T-helper 22 cell (primary cell): Measurements from ENCODE around the gene SEMA6D.

Source experiments
- DNase-seq: peaks from one replicate; pipeline ENCODE4 v3.0.0-alpha.2; 2020; ENCODE audit warnings: low read depth

Gene SEMA6D

GRCh38 chr15:47787875-47788274 lies 70.6 kb downstream of the SEMA6D start:
- no peak for DNase-seq

GRCh38 chr15:47788685-47789084 lies 71.4 kb downstream of the SEMA6D start:
- no peak for DNase-seq

GRCh38 chr15:47791161-47791560 lies 73.9 kb downstream of the SEMA6D start:
- DNase-seq: no peak

GRCh38 chr15:47792231-47792630 lies 74.9 kb downstream of the SEMA6D start:
- no peak for DNase-seq

- DNase-seq: no peak
Observed at GRCh38 chr15:47794252-47794914, 77.1 kb downstream of the SEMA6D start.

GRCh38 chr15:47795864-47796263 lies 78.6 kb downstream of the SEMA6D start:
- no peak for DNase-seq

GRCh38 chr15:47796339-47796738 lies 79.0 kb downstream of the SEMA6D start:
- no peak for DNase-seq

GRCh38 chr15:47796830-47797229 lies 79.5 kb downstream of the SEMA6D start:
- no peak for DNase-seq

- no peak for DNase-seq
Observed at GRCh38 chr15:47801522-47801921, 84.2 kb downstream of the SEMA6D start.

GRCh38 chr15:47802216-47802615 lies 84.9 kb downstream of the SEMA6D start:
- no peak for DNase-seq

GRCh38 chr15:47803767-47804166 lies 86.5 kb downstream of the SEMA6D start:
- no peak for DNase-seq

GRCh38 chr15:47804733-47805132 lies 87.4 kb downstream of the SEMA6D start:
- DNase-seq: no peak

- DNase-seq: no peak
Observed at GRCh38 chr15:47806008-47806407, 88.7 kb downstream of the SEMA6D start.

- DNase-seq: no peak
Observed at GRCh38 chr15:47811172-47811571, 93.9 kb downstream of the SEMA6D start.

- no peak for DNase-seq
Observed at GRCh38 chr15:47812470-47812999, 95.2 kb downstream of the SEMA6D start.

- DNase-seq: no peak
Observed at GRCh38 chr15:47813748-47814384, 96.6 kb downstream of the SEMA6D start.

GRCh38 chr15:47814620-47815019 lies 97.3 kb downstream of the SEMA6D start:
- no peak for DNase-seq

GRCh38 chr15:47817969-47818548 lies 100.8 kb downstream of the SEMA6D start:
- no peak for DNase-seq

GRCh38 chr15:47819158-47819557 lies 101.9 kb downstream of the SEMA6D start:
- DNase-seq: no peak

GRCh38 chr15:47820057-47820746 lies 102.9 kb downstream of the SEMA6D start:
- no peak for DNase-seq

- DNase-seq: no peak
Observed at GRCh38 chr15:47820747-47821319, 103.5 kb downstream of the SEMA6D start.

- DNase-seq: no peak
Observed at GRCh38 chr15:47822048-47822447, 104.7 kb downstream of the SEMA6D start.
